GM12872 (cell line): ENCODE data around the gene WNK4.

Experiments used
- CTCF ChIP-seq: IDR thresholded peaks from 3 replicates; pipeline ENCODE4 v1.5.1; 2011; ENCODE audit warnings: low read depth, mild to moderate bottlenecking, low read length, moderate library complexity; ENCODE audit not compliant: insufficient read depth

WNK4 gene

GRCh38 chr17:42748908-42749798 is 31.3 kb upstream of the WNK4 start:
- no peak for TF ChIP-seq CTCF

- TF ChIP-seq CTCF: no peak
Measured at GRCh38 chr17:42750739-42751344, 29.6 kb upstream of the WNK4 start.

- TF ChIP-seq CTCF: no peak
Measured at GRCh38 chr17:42751628-42752027, 28.8 kb upstream of the WNK4 start.

GRCh38 chr17:42754782-42755181 is 25.6 kb upstream of the WNK4 start:
- no peak for TF ChIP-seq CTCF

GRCh38 chr17:42759982-42760651 is 20.3 kb upstream of the WNK4 start:
- TF ChIP-seq CTCF: no peak

GRCh38 chr17:42760652-42761581 is 19.5 kb upstream of the WNK4 start, which contains the start of gene RAMP2:
Gene RAMP2, plus strand, starts transcription at chr17:42761227. Its CDS starts 35 bp downstream, at chr17:42761262.
- TF ChIP-seq CTCF: no peak
